HEK293 (cell line): ENCODE measurements around the gene CACNA1D.

Experiments used
- FEZF1 ChIP-seq: fragments of 450-650 bp; formaldehyde crosslinking; IDR thresholded peaks from 2 replicates; pipeline ENCODE4 v1.5.1; 2016; ENCODE audit warnings: missing biosample characterization, missing genetic modification characterization
- HOXA7 ChIP-seq: sonication (generic); formaldehyde crosslinking; IDR thresholded peaks from 2 replicates; pipeline ENCODE4 v1.8.1; 2022; ENCODE audit warnings: missing genetic modification reagents, borderline replicate concordance
- SP2 ChIP-seq: fragments of 450-650 bp; formaldehyde crosslinking; IDR thresholded peaks from 2 replicates; pipeline ENCODE4 v1.5.1; 2016; ENCODE audit warnings: missing biosample characterization, missing genetic modification characterization
- TCF7L2 ChIP-seq: IDR thresholded peaks from 2 replicates; pipeline ENCODE4 v1.6.1; 2011; ENCODE audit warnings: low read depth, mild to moderate bottlenecking, inconsistent platforms, low read length, moderate library complexity, borderline replicate concordance
- YY1 ChIP-seq: fragments of 450-650 bp; formaldehyde crosslinking; IDR thresholded peaks from 2 replicates; pipeline ENCODE4 v1.5.1; 2018; ENCODE audit warnings: missing biosample characterization, missing genetic modification characterization
- ZBTB1 ChIP-seq: fragments of 450-650 bp; formaldehyde crosslinking; IDR thresholded peaks from 2 replicates; pipeline ENCODE4 v1.5.1; 2016; ENCODE audit warnings: missing biosample characterization, missing genetic modification characterization
- ZBTB20 ChIP-seq: fragments of 450-650 bp; formaldehyde crosslinking; IDR thresholded peaks from 2 replicates; pipeline ENCODE4 v1.5.1; 2016; ENCODE audit warnings: missing biosample characterization, missing genetic modification characterization
- ZBTB48 ChIP-seq: fragments of 450-650 bp; formaldehyde crosslinking; IDR thresholded peaks from 2 replicates; pipeline ENCODE4 v1.5.1; 2016; ENCODE audit warnings: missing biosample characterization, missing genetic modification characterization
- ZNF221 ChIP-seq: fragments of 450-650 bp; formaldehyde crosslinking; IDR thresholded peaks from 2 replicates; pipeline ENCODE4 v1.5.1; 2017; ENCODE audit warnings: missing biosample characterization, missing genetic modification characterization, borderline replicate concordance
- ZNF274 ChIP-seq, 2 experiments: fragments of 200-500 bp in 1 of 2; fragments of 450-650 bp in 1 of 2; sonication (Bioruptor generic) in 1 of 2; formaldehyde crosslinking in 1 of 2; IDR thresholded peaks; 2 replicates each; pipeline versions ENCODE4 v1.5.1 to v1.6.1; 2014 to 2016; ENCODE audit warnings: borderline replicate concordance in 1 of 2, inconsistent platforms in 1 of 2, low read length in 1 of 2, missing biosample characterization in 1 of 2, missing genetic modification characterization in 1 of 2
- ZNF768 ChIP-seq: fragments of 450-650 bp; formaldehyde crosslinking; IDR thresholded peaks from 2 replicates; pipeline ENCODE4 v1.5.1; 2018; ENCODE audit warnings: missing biosample characterization, mild to moderate bottlenecking, missing genetic modification characterization
- TF ChIP-seq, protein P1 (sequence below): fragments of 450-650 bp; formaldehyde crosslinking; IDR thresholded peaks from 2 replicates; pipeline ENCODE4 v1.5.1; 2016; ENCODE audit warnings: missing biosample characterization, missing genetic modification characterization
- TF ChIP-seq, protein P2 (sequence below): fragments of 450-650 bp; formaldehyde crosslinking; IDR thresholded peaks from 2 replicates; pipeline ENCODE4 v1.5.1; 2016; ENCODE audit warnings: missing biosample characterization, missing genetic modification characterization

DNA sequence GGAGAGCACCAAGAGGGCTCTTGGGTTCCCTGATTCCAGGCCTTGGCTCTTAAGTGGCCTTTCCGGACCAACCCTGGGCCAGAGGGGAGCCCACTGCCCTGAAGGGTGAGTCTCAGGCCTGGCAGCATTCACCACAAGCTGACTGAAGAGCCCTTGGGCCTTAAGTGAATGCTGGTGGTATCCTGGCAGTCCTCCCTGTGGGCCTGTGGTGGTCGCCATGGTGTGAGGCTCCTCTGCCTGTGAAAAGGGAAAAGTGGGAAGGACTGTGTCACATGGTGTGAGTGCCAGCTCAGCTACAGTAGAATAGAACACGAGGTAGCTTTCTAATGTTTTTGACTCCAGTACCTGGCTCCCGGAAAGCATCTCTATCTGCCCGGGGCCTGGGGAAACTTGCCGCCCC is 336.5 kb downstream of the CACNA1D start:
- TF ChIP-seq ZBTB20 (tag by site-specific recombination), result no peak
- TF ChIP-seq HOXA7 (CRISPR knock-in tag), result no peak
- TF ChIP-seq, protein P1, sequence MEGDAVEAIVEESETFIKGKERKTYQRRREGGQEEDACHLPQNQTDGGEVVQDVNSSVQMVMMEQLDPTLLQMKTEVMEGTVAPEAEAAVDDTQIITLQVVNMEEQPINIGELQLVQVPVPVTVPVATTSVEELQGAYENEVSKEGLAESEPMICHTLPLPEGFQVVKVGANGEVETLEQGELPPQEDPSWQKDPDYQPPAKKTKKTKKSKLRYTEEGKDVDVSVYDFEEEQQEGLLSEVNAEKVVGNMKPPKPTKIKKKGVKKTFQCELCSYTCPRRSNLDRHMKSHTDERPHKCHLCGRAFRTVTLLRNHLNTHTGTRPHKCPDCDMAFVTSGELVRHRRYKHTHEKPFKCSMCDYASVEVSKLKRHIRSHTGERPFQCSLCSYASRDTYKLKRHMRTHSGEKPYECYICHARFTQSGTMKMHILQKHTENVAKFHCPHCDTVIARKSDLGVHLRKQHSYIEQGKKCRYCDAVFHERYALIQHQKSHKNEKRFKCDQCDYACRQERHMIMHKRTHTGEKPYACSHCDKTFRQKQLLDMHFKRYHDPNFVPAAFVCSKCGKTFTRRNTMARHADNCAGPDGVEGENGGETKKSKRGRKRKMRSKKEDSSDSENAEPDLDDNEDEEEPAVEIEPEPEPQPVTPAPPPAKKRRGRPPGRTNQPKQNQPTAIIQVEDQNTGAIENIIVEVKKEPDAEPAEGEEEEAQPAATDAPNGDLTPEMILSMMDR, result no peak
- TF ChIP-seq FEZF1 (tag by site-specific recombination), result no peak
- no peak for TF ChIP-seq YY1
- no peak for TF ChIP-seq ZNF274 (IDR thresholded peaks at IDR 0.05; ENCODE audit: low read length)
- TF ChIP-seq ZNF274 (tag by site-specific recombination; IDR thresholded peaks at IDR 0.05; ENCODE audit: borderline replicate concordance), result no peak
- TF ChIP-seq ZNF221 (tag by site-specific recombination), result no peak
- TF ChIP-seq ZBTB1, result no peak
- no peak for TF ChIP-seq TCF7L2
- TF ChIP-seq, protein P2, sequence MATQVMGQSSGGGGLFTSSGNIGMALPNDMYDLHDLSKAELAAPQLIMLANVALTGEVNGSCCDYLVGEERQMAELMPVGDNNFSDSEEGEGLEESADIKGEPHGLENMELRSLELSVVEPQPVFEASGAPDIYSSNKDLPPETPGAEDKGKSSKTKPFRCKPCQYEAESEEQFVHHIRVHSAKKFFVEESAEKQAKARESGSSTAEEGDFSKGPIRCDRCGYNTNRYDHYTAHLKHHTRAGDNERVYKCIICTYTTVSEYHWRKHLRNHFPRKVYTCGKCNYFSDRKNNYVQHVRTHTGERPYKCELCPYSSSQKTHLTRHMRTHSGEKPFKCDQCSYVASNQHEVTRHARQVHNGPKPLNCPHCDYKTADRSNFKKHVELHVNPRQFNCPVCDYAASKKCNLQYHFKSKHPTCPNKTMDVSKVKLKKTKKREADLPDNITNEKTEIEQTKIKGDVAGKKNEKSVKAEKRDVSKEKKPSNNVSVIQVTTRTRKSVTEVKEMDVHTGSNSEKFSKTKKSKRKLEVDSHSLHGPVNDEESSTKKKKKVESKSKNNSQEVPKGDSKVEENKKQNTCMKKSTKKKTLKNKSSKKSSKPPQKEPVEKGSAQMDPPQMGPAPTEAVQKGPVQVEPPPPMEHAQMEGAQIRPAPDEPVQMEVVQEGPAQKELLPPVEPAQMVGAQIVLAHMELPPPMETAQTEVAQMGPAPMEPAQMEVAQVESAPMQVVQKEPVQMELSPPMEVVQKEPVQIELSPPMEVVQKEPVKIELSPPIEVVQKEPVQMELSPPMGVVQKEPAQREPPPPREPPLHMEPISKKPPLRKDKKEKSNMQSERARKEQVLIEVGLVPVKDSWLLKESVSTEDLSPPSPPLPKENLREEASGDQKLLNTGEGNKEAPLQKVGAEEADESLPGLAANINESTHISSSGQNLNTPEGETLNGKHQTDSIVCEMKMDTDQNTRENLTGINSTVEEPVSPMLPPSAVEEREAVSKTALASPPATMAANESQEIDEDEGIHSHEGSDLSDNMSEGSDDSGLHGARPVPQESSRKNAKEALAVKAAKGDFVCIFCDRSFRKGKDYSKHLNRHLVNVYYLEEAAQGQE (tag by site-specific recombination), result no peak
- no peak for TF ChIP-seq SP2 (tag by site-specific recombination)
- TF ChIP-seq ZNF768, result no peak
- no peak for TF ChIP-seq ZBTB48
